Endothelial cell of hepatic sinusoid (primary cell): ENCODE measurements around the gene CASP8AP2.
"Not testable (repeated sequence)": the region's sequence is repeated elsewhere in the genome, so short reads cannot be mapped to it uniquely, and the experiment has no call there.

Experiments
- in situ Hi-C: cut with HindIII; loops from 2 replicates; pipeline ENCODE4 v1.10.0; 2017; ENCODE audit warnings: low sequenced_read_pairs

The CASP8AP2 gene

GRCh38 chr6:89819336-89820130 lies 10.1 kb upstream of the CASP8AP2 start, which contains the start of gene MDN1:
TSS of gene MDN1 (minus strand) at chr6:89819794. CDS start at chr6:89819607, 187 bp downstream.
- in situ Hi-C loops = no loop called here

- in situ Hi-C loops = no loop called here
These were observed 3.6 kb upstream of the CASP8AP2 start for GRCh38 chr6:89826029-89826528.

- in situ Hi-C loops = not testable (repeated sequence)
These were observed 1.1 kb upstream of the CASP8AP2 start for GRCh38 chr6:89828475-89828987.

GRCh38 chr6:89828988-89829471 lies 650 bp upstream of the CASP8AP2 start:
- in situ Hi-C loops = no loop called here

GRCh38 chr6:89830170-89830809 lies 610 bp downstream of the CASP8AP2 start:
- in situ Hi-C loops = no loop called here

GRCh38 chr6:89834884-89835792 lies 5.5 kb downstream of the CASP8AP2 start:
- in situ Hi-C loops = no loop called here

- in situ Hi-C loops = no loop called here
These were observed 7.1 kb downstream of the CASP8AP2 start for GRCh38 chr6:89836639-89837222.

GRCh38 chr6:89840538-89840937 lies 10.9 kb downstream of the CASP8AP2 start:
- in situ Hi-C loops = no loop called here

- in situ Hi-C loops = no loop called here
These were observed 12.5 kb downstream of the CASP8AP2 start for GRCh38 chr6:89842228-89842627.

GRCh38 chr6:89843070-89843469 lies 13.4 kb downstream of the CASP8AP2 start:
- in situ Hi-C loops = no loop called here

- in situ Hi-C loops = not testable (repeated sequence)
These were observed 17.8 kb downstream of the CASP8AP2 start for GRCh38 chr6:89847513-89847912.

GRCh38 chr6:89853068-89853467 lies 23.4 kb downstream of the CASP8AP2 start:
- in situ Hi-C loops = no loop called here

- in situ Hi-C loops = no loop called here
These were observed 28.4 kb downstream of the CASP8AP2 start for GRCh38 chr6:89858041-89858440.

- in situ Hi-C loops = no loop called here
These were observed 30.1 kb downstream of the CASP8AP2 start for GRCh38 chr6:89859744-89860143.

GRCh38 chr6:89862273-89862672 lies 32.6 kb downstream of the CASP8AP2 start:
- in situ Hi-C loops = no loop called here

- in situ Hi-C loops = no loop called here
These were observed 33.0 kb downstream of the CASP8AP2 start for GRCh38 chr6:89862698-89863097.

GRCh38 chr6:89866024-89866678 lies 36.5 kb downstream of the CASP8AP2 start:
- in situ Hi-C loops = no loop called here

GRCh38 chr6:89873721-89874120 lies 44.0 kb downstream of the CASP8AP2 start:
- in situ Hi-C loops = no loop called here

GRCh38 chr6:89874438-89874837 lies 44.8 kb downstream of the CASP8AP2 start:
- in situ Hi-C loops = no loop called here
